Measurements from ENCODE around the gene CPT1A.

Gene CPT1A

DNA sequence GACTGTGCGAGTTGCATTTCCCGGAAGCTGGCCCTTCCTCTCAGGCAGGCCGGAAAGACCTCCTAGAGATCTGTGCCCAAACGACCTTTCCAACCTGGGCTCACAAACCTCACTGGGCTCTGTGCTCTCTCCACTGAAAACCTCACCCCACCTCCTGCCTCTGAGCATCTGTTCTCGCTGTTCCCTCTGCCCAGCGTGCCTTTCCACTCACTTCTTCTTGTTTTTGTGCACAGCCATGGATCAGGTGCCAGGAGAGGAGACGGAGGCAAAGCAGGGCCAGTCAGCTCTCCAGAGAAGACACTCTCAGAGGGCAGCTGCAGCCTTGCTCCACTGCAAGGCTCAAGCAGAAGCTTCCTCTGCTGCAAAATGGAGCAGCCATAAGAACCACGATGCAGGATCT is 10.9 kb upstream of the CPT1A start:
- no peak overlapping the region for H3K4me3 ChIP-seq (ENCODE audit: low read length in 2 of 2)
- H3K9ac ChIP-seq (ENCODE audit: low read length in 2 of 2), result no peak overlapping the region
- H3K27me3 ChIP-seq (ENCODE audit: control insufficient read depth in 1 of 2, insufficient read depth in 2 of 2, low read length in 2 of 2), result peaks cover 11 to 13% of the 10 kb centered on the region in 2 donors
- H3K36me3 ChIP-seq (ENCODE audit: control insufficient read depth in 2 of 2, insufficient read depth in 2 of 2, low read length in 2 of 2), result no peaks in the 10 kb centered on the region
- no peaks in the 10 kb centered on the region for H3K9me3 ChIP-seq (ENCODE audit: control insufficient read depth in 2 of 2, low read length in 2 of 2)
- H3K4me1 ChIP-seq (ENCODE audit: control insufficient read depth, insufficient read depth, low read length), result peaks cover 17% of the 10 kb centered on the region
- H3K27ac ChIP-seq (ENCODE audit: low read length), result no peak overlapping the region

DNA sequence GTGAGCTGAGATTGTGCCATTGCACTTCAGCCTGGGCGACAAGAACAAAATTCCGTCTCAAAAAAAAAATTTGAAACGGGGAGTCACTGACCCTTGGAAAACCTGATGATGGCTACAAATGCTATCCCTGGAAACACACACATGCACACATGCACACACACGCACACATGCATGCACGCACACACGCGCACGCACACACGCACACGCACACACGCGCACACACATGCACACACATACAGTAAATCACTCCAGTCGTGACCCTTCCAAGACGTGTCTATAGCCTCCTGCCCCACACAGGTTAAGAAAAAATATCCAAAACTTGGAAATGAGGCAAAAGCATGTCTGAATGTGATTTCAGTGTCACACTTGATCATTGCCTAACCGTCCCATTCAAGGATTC is 6.7 kb upstream of the CPT1A start:
- Histone ChIP-seq H3K9me3 (ENCODE audit: control insufficient read depth in 2 of 2, low read length in 2 of 2) (no peaks in the 10 kb centered on the region), H3K27me3 (ENCODE audit: control insufficient read depth in 1 of 2, insufficient read depth in 2 of 2, low read length in 2 of 2) (peaks cover under 1 to 2% of the 10 kb centered on the region in 2 donors), H3K27ac (ENCODE audit: low read length) (no peak overlapping the region), H3K36me3 (ENCODE audit: control insufficient read depth in 2 of 2, insufficient read depth in 2 of 2, low read length in 2 of 2) (no peaks in the 10 kb centered on the region), H3K4me3 (ENCODE audit: low read length in 2 of 2) (no peak overlapping the region), H3K9ac (ENCODE audit: low read length in 2 of 2) (no peak overlapping the region), H3K4me1 (ENCODE audit: control insufficient read depth, insufficient read depth, low read length) (peaks cover 9% of the 10 kb centered on the region)

DNA sequence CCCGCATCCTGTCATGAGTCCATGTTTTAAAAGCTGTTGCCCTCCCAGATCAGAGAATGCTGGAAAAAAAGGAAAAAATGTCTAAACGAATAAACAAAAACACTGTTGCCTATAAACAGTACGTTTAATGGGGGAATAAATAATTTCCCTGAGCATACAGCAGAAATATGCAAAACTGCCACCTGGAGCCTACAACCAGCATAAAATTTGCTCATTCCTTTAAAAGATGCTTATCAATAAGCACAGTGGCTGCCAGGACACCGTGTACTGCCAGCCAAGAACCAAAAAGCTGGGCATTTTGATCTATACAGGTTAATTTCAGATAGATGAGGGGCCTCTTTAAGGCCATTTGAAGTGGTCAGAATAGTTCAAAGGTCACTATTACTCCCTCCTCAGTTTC is 5.7 kb upstream of the CPT1A start:
- H3K36me3 ChIP-seq (ENCODE audit: control insufficient read depth in 2 of 2, insufficient read depth in 2 of 2, low read length in 2 of 2), result no peaks in the 10 kb centered on the region

DNA sequence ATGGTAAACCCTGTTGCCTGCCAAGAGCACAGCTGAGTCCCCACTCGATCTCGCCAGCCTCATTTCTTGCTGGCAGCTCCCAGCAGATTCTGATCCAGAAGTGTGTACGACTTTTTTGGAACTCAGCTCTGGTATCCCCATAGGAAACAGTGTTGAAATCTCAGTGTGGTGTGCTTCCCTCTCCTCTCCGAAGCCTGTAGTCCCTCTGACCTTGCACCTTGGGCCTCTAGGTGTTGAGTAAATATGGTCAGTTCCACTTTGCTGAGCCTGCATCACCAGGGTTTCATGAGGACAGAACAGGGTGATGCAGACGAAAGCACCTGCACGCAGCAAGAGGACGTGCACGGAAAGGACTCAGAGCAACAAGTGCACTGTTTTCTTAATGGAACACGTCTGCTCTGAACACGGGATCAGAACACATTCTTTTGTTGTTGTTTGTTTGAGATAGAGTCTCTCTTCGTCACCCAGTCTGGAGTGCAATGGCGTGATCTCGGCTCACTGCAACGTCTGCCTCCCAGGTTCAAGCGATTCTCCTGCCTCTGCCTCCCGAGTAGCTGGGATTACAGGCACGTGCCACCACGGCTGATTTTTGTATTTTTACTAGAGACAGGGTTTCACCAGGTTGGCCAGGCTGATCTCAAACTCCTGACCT is 3.8 kb upstream of the CPT1A start:
- H3K27me3 ChIP-seq (ENCODE audit: control insufficient read depth in 1 of 2, insufficient read depth in 2 of 2, low read length in 2 of 2), result no peaks in the 10 kb centered on the region
- no peaks in the 10 kb centered on the region for H3K9me3 ChIP-seq (ENCODE audit: control insufficient read depth in 2 of 2, low read length in 2 of 2)
- no peak overlapping the region for H3K4me3 ChIP-seq (ENCODE audit: low read length in 2 of 2)
- H3K36me3 ChIP-seq (ENCODE audit: control insufficient read depth in 2 of 2, insufficient read depth in 2 of 2, low read length in 2 of 2), result no peaks in the 10 kb centered on the region
- H3K4me1 ChIP-seq (ENCODE audit: control insufficient read depth, insufficient read depth, low read length), result peaks cover 25% of the 10 kb centered on the region
- H3K27ac ChIP-seq (ENCODE audit: low read length), result no peak overlapping the region
- H3K9ac ChIP-seq (ENCODE audit: low read length in 2 of 2), result no peak overlapping the region

More for the DNA sequence above, 5.7 kb upstream of the CPT1A start:
- H3K9ac ChIP-seq (ENCODE audit: low read length in 2 of 2), result no peak overlapping the region
- peaks cover 16% of the 10 kb centered on the region for H3K4me1 ChIP-seq (ENCODE audit: control insufficient read depth, insufficient read depth, low read length)
- no peaks in the 10 kb centered on the region for H3K27me3 ChIP-seq (ENCODE audit: control insufficient read depth in 1 of 2, insufficient read depth in 2 of 2, low read length in 2 of 2)
- H3K9me3 ChIP-seq (ENCODE audit: control insufficient read depth in 2 of 2, low read length in 2 of 2), result no peaks in the 10 kb centered on the region
- no peak overlapping the region for H3K27ac ChIP-seq (ENCODE audit: low read length)
- H3K4me3 ChIP-seq (ENCODE audit: low read length in 2 of 2), result no peak overlapping the region

DNA sequence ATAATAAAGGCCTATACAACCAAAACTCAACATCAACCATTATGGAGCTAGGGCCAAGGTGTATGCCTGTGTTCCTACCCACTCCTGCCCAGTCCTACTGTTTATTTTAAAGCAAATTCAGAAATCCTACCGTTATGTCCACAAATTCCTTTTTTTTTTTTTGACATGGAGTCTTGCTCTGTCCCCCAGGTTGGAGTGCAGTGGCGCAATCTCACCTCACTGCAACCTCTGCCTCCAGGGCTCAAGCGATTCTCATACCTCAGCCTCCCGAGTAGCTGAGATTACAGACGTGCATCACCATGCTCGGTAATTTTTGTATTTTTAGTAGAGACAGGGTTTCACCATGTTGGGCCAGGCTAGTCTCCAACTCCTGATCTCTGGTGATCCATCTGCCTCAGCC is 3.1 kb upstream of the CPT1A start:
- Histone ChIP-seq H3K9me3 (ENCODE audit: control insufficient read depth in 2 of 2, low read length in 2 of 2) (no peaks in the 10 kb centered on the region), H3K27ac (ENCODE audit: low read length) (no peak overlapping the region), H3K9ac (ENCODE audit: low read length in 2 of 2) (no peak overlapping the region)

DNA sequence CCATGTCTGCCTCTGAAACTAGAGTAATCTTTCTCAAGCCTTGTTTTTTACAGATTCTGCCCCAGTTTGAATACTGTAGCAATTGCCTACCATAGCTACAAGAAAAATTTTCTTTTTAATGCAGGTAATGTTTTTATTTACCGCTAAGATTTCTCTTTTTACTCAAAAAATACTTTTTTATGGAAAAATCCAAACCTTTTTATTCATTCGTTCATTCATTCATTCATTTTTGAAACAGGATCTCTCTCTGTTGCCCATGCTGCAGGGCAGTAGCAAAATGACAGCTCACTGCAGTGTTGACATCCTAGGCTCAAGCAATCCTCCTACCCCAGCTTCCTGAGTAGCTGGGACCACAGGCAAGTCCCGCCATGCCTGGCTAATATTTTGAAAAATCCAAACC is 2.7 kb upstream of the CPT1A start:
- Histone ChIP-seq H3K36me3 (ENCODE audit: control insufficient read depth in 2 of 2, insufficient read depth in 2 of 2, low read length in 2 of 2) (no peaks in the 10 kb centered on the region), H3K9me3 (ENCODE audit: control insufficient read depth in 2 of 2, low read length in 2 of 2) (no peaks in the 10 kb centered on the region), H3K27ac (ENCODE audit: low read length) (no peak overlapping the region), H3K4me1 (ENCODE audit: control insufficient read depth, insufficient read depth, low read length) (peaks cover 36% of the 10 kb centered on the region), H3K9ac (ENCODE audit: low read length in 2 of 2) (no peak overlapping the region), H3K4me3 (ENCODE audit: low read length in 2 of 2) (peak overlapping the region; percentile 73 to 77), H3K27me3 (ENCODE audit: control insufficient read depth in 1 of 2, insufficient read depth in 2 of 2, low read length in 2 of 2) (no peaks in the 10 kb centered on the region)

More for the DNA sequence above, 3.1 kb upstream of the CPT1A start:
- Histone ChIP-seq H3K4me3 (ENCODE audit: low read length in 2 of 2) (no peak overlapping the region), H3K27me3 (ENCODE audit: control insufficient read depth in 1 of 2, insufficient read depth in 2 of 2, low read length in 2 of 2) (no peaks in the 10 kb centered on the region), H3K4me1 (ENCODE audit: control insufficient read depth, insufficient read depth, low read length) (peaks cover 31% of the 10 kb centered on the region), H3K36me3 (ENCODE audit: control insufficient read depth in 2 of 2, insufficient read depth in 2 of 2, low read length in 2 of 2) (no peaks in the 10 kb centered on the region)

DNA sequence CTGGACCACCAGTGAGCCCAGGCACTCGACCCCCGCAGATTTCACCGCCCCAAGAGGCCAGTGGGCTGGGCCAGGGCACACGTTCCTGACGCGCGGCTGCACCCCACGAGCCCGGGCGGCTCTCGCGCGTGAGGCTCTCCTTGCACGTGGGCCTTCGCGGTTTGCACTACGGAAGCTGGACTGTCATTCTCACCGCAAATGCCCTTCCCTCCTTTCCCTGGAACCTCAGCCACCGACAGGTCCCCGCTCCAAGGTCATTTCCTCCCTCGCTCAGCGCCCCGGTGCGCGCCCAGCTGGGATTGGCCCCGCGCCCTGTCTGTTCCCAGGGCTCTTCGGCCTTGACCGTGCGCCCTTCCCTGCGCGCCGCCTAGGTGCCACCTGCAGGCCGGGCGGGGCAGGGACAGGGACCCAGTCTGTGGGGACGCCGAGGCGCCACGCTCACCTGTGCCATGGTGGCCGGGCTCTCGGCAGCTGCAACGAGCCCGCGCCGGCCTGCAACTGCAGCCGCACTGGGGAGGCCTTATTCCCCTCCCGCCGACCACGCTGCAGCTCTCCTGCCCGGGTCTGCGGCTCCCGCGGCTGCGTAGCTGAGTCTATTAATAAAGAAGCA is 2.1 kb upstream of the CPT1A start:
- Histone ChIP-seq H3K9me3 (ENCODE audit: control insufficient read depth in 2 of 2, low read length in 2 of 2) (no peaks in the 10 kb centered on the region), H3K27ac (ENCODE audit: low read length) (no peak overlapping the region), H3K4me3 (ENCODE audit: low read length in 2 of 2) (peak overlapping the region; percentile 73 to 77), H3K27me3 (ENCODE audit: control insufficient read depth in 1 of 2, insufficient read depth in 2 of 2, low read length in 2 of 2) (no peaks in the 10 kb centered on the region), H3K4me1 (ENCODE audit: control insufficient read depth, insufficient read depth, low read length) (peaks cover 37% of the 10 kb centered on the region), H3K36me3 (ENCODE audit: control insufficient read depth in 2 of 2, insufficient read depth in 2 of 2, low read length in 2 of 2) (no peaks in the 10 kb centered on the region), H3K9ac (ENCODE audit: low read length in 2 of 2) (peak overlapping the region in 1 of 2 donors; percentile 9)

DNA sequence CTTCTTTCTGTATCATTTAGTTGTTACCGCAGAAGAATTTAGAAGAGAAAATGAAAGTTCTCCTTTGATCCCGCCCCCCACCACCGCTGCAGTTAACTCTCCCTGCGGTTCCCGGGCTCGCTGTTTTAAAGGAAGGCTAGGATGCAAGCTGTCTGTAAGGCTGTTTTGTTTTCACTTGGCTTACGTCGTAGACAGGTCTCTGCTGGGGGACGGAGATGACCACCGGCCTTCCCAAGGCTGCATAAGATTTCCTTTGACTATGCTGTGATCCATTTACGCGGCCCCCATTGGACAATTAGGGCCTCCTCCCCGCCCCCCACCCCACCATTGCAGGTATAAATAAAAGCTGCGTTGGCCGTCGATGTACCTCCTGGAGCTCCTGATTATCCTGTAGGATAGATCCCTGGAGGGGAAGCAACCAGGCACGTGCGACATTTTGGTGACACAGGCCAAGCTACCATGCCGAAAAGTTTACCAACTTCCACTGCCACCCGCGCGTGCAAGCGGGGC is 1.4 kb upstream of the CPT1A start:
- Histone ChIP-seq H3K9me3 (ENCODE audit: control insufficient read depth in 2 of 2, low read length in 2 of 2) (no peaks in the 10 kb centered on the region), H3K36me3 (ENCODE audit: control insufficient read depth in 2 of 2, insufficient read depth in 2 of 2, low read length in 2 of 2) (no peaks in the 10 kb centered on the region), H3K27ac (ENCODE audit: low read length) (no peak overlapping the region), H3K4me1 (ENCODE audit: control insufficient read depth, insufficient read depth, low read length) (peaks cover 43% of the 10 kb centered on the region), H3K27me3 (ENCODE audit: control insufficient read depth in 1 of 2, insufficient read depth in 2 of 2, low read length in 2 of 2) (no peaks in the 10 kb centered on the region), H3K4me3 (ENCODE audit: low read length in 2 of 2) (peak overlapping the region; percentile 73 to 77), H3K9ac (ENCODE audit: low read length in 2 of 2) (peak overlapping the region in 1 of 2 donors; percentile 9)

DNA sequence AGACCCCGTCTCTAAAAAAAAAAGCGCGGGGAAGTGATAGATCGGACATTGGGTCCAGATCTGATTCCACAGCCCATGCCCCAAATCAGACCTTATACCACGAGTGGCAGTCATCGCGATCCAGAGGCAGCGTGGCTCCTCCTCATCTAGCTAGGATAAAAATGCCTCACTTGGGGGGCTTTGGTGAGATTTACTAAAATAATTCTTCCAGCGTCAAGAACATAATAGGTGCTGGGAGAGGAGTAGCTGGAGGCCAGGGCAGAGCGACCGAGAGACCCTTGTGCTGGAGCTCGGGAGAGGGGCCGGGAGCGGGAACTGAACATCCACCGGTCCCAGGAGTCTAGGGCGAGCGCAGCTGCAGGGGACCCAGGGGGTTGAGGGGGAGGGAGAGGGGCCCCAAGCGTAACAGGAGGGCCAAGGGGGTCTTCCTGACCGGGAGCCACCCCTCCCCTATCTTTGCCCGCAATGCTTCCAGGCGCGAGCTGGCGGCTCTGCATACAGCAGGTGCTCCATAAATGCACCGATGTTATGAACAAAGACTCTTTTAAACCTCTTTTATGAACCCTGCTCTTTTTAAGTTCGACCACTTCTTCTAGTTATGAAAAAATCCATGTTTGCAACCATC is 823 bp upstream of the CPT1A start:
- H3K9me3 ChIP-seq (ENCODE audit: control insufficient read depth in 2 of 2, low read length in 2 of 2), result no peaks in the 10 kb centered on the region
- H3K27me3 ChIP-seq (ENCODE audit: control insufficient read depth in 1 of 2, insufficient read depth in 2 of 2, low read length in 2 of 2), result no peaks in the 10 kb centered on the region
- H3K4me3 ChIP-seq (ENCODE audit: low read length in 2 of 2), result peak overlapping the region; percentile 73 to 77
- peak overlapping the region; percentile 31 for H3K27ac ChIP-seq (ENCODE audit: low read length)
- no peaks in the 10 kb centered on the region for H3K36me3 ChIP-seq (ENCODE audit: control insufficient read depth in 2 of 2, insufficient read depth in 2 of 2, low read length in 2 of 2)
- no peak overlapping the region for H3K9ac ChIP-seq (ENCODE audit: low read length in 2 of 2)
- H3K4me1 ChIP-seq (ENCODE audit: control insufficient read depth, insufficient read depth, low read length), result peaks cover 49% of the 10 kb centered on the region

GRCh38 chr11:68840661-68841653 is 759 bp downstream of the CPT1A start:
- no peaks in the 10 kb centered on the region for H3K9me3 ChIP-seq (ENCODE audit: control insufficient read depth in 2 of 2, low read length in 2 of 2)
- no peaks in the 10 kb centered on the region for H3K27me3 ChIP-seq (ENCODE audit: control insufficient read depth in 1 of 2, insufficient read depth in 2 of 2, low read length in 2 of 2)
- H3K36me3 ChIP-seq (ENCODE audit: control insufficient read depth in 2 of 2, insufficient read depth in 2 of 2, low read length in 2 of 2), result no peaks in the 10 kb centered on the region
- H3K4me3 ChIP-seq (ENCODE audit: low read length in 2 of 2), result peak overlapping the region; percentile 84 to 89
- peak overlapping the region; percentile 79 to 80 for H3K9ac ChIP-seq (ENCODE audit: low read length in 2 of 2)
- peak overlapping the region; percentile 96 for H3K27ac ChIP-seq (ENCODE audit: low read length)
- peaks cover 65% of the 10 kb centered on the region for H3K4me1 ChIP-seq (ENCODE audit: control insufficient read depth, insufficient read depth, low read length)
